Stimulated activated CD4-positive, alpha-beta T cell treated with anti-CD3 and anti-CD28 coated beads, Interleukin-4, amount 100 ng/mL, for 1 hour (primary cell): ENCODE measurements around the gene LRRC75A.
"Not testable (repeated sequence)": the region's sequence is repeated elsewhere in the genome, so short reads cannot be mapped to it uniquely, and the experiment has no call there.

Source experiments
- DNase-seq: peaks from one replicate; pipeline ENCODE4 v3.0.0-alpha.2; 2020

Gene LRRC75A

DNA sequence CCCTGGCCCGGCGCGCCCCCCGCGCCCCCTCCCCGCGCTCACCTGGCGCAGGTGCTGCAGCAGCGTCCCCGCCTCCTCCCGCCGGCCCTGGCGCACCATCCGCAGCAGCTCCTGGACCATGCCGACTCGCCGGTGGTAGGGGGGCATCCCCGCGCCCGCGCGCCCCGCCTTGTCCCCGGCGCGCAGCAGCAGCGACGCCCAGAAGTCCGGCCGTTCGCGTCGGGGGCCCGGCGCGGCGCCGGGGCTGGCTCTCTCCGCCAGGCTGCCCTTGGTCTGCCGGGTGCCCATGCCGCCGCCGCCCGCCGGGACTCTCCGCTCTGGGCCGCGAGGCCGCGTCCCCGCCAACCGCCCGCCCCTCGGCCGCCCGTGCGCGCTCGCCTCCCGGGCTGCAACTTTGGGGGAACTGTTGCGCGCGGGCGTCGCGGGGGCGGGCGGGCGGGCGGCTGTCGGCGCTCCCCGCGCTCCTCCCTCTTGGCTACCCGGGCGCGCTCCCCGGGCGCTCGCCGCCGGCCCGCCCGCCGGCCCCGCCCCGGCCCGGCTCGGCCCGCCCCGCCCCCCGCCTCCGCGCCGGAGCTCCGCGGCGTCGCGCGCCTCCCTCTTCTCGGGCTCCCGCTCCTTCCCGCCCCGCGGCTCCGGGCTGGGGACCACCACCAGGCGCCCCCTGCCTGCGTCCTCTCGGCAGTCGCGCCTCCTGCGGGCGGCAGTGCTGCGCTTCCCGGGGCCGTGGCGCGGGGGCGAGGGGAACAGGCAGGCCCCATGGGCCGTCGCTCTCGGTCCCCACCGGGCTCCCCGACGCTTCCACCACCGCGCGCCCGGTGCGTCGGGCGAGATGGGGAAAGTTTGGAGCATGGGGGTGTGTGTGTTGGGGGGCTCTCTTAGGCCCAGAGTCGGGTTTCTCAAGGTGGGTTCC lies at the start of gene LRRC75A:
TSS of gene LRRC75A (minus strand) at position 491 of the 910 bp plus-strand sequence. CDS start at position 288, 203 bp downstream.
- DNase-seq: peak; percentile 58

DNA sequence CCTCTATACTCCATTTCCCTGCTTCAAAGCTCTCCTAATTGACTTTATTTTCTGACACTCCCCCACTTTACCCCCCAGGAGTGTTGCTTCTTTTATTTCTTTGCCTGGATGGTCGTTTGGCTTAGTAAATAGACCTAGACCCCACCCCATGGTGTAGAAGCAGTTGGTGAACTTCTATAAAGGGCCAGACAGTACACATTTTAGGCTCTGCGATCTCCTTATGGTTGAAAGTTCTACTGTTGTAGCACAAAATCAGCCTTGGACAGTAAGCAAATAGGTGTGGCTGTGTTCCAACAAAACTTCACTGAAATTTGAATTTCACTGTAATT lies 45.1 kb upstream of the LRRC75A start:
- DNase-seq: no peak

DNA sequence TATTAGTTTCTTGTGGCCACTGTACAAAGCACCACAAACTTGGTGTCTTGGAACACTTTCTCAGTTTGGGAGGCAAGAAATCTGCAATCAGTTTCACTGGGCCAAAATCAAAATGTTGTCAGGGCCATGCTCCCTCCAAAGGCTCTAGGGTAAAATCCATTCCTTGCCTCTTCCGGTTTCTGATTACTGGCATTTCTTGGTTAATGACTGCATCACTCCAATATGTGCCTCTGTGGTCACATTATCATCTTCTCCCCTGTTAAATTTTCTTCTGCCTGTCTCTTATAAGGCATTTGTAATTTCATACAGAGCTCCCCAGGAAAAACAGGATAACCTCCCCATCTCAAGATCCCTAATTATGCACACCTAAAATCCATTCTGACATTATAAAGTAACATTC lies 42.2 kb upstream of the LRRC75A start:
- DNase-seq: no peak

DNA sequence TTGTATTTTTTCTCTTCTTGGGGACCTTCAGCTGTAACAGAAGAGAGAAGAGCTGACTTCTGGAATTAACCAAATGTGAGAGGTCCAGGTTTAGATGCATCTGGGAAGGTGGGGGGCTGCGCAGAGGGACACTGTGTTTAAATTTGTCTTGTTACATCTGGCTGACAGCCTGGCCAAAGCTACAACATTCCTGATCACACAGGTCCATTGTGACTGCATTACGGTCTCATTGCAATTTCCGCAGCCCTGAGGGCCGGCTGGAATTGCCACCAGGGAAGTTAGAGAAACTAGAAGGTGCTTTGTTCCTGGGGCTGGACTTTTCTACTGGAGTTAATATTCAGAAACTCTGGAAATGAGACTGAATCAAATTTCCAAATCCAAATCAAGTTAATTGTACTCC lies 37.9 kb upstream of the LRRC75A start:
- DNase-seq: no peak

- no peak for DNase-seq
Measured at GRCh38 chr17:16527298-16527697, 35.3 kb upstream of the LRRC75A start.

DNA sequence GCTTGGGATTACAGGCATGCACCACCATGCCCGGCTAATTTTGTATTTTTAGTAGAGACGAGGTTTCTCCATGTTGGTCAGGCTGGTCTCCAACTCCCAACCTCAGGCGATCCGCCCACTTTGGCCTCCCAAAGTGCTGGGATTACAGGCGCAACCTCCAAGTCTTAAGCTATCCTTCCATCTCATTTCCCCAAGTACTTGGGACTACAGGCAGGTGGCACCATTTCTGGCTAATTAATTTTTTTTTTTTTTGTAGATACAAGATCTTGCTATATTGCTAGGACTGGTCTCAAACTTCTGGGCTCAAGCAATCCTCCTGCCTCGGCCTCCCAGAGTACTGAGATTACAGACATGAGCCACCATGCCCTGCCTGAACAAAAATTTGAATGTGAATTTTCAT lies 33.6 kb upstream of the LRRC75A start:
- not testable (repeated sequence) for DNase-seq

DNA sequence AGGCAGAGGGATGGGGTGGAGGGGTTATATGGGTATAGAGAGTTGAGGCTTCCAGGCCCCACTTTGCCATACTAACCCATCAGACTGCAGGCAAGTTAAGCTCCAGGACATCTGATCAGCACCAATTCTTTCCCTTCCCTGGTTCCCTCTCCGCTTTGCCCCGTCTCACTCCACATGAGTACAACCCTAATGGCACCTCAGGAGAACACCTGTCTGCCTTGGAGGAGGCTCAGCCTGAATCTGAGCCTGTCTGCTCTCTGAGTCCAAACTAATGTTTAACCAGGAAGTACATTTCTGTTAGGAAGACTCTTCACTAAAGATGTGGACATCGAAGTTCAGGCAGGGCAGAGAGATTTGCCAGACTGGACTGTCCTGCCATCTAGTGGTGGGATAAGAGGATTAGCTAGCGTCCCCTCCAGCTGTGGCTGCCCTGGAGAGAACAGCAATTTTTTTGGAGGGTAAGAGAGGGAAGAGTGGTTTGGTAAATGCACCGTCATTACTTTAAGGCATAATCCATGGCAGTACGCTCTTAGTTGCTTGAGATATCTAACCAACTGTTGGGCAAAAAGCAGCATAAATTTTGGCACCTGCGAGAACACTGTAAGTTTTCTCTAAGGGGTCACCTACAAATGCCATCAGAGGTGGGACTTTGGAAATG lies 29.2 kb upstream of the LRRC75A start:
- DNase-seq: peak; percentile 46

DNA sequence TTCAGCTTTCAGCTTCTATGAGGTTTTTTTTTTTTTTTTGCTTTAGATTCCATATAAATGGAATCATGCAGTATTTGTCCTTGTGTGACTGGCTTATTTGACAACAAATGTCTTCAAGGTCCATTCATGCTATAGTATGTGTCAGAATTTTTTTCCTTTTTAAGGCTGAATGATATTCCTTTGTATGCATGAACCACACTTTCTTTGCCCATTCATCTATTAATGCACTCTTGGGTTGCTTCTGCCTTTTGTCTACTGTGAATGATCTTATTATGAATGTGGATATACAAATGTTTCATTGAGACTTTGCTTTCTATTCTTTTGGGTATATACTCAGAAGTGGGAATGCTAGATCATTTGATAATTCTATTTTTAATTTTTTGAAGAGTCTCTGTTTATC lies 27.0 kb upstream of the LRRC75A start:
- DNase-seq: no peak

DNA sequence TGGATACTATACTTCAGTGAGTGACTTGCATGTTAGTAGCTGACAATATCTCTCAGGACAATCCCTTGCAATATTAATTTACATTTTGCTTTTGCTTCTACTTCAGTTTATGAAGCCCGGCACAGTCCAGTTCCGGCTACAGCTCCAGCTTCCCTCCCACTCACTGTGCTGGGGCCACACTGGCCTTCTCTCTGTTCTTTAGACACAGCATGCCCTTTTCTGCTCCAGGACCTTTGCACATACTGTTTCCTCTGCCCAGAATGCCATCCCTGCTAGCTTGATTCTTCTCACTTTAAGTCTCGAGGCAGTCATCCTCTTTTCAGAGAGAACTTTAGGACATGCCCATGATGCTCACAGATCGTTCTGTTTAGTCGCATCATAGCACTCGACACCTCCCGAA lies 25.5 kb upstream of the LRRC75A start:
- DNase-seq: no peak

DNA sequence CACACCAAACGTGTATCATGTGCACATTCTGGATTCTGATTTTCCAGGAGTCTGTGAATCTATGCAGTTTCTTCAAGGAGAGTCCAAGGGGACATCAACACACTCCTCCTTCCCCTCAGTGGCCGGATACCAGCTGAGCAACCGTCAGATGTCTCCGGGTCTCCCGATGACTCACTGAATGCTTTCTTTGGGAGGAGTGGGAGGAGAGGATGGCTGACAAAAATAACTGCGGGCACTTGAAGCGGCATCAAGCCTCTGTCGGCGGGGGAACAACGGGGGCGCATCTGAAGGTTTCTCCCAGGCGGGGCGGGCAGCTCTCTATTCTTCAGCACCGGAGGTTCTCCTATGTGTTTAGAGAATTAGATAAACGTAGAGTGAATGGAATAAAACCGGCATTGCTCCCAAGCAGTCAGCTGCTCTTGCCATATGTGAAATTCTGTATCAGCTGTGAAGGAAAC lies 24.6 kb upstream of the LRRC75A start:
- DNase-seq: no peak

GRCh38 chr17:16515933-16516332 lies 23.9 kb upstream of the LRRC75A start:
- no peak for DNase-seq

DNA sequence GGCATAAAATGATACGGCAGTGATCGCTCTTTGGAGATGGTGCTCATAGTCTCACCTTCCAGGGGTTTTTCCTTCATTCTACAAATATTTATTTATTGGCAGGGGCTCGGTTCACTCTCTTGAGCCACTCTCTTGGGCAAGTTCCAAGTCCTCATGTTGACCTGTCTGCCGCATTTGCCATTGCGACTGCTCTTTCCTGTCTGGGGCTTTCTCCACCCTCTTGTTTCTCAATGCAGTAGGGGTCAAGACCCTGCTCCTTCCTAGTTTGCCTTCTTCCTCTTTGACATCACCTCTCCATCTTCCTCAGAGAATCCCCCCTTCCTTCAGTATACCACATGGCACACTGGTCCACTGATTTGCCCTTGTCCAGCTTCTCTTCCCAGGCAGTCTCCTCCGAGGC lies 21.9 kb upstream of the LRRC75A start:
- DNase-seq: no peak

DNA sequence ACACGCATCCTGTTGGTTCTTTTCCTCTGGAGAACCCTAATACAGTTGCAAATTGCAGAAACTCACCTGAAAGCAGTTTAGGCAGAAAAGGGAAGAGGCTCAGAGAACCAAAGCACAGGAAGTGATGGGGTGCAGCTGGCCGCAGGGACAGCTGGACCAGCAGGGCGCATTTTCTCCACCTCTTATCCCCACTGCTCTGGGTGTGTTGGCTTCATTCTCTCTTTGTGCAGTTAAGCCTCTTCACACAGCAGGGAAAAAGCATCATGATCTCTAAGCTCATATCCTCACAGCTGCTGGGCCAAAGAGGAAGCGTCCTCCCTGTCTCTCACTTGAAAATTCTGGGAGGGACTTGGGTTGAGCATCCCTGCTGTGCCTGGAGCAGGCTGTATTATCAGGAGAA lies 20.0 kb upstream of the LRRC75A start:
- no peak for DNase-seq

DNA sequence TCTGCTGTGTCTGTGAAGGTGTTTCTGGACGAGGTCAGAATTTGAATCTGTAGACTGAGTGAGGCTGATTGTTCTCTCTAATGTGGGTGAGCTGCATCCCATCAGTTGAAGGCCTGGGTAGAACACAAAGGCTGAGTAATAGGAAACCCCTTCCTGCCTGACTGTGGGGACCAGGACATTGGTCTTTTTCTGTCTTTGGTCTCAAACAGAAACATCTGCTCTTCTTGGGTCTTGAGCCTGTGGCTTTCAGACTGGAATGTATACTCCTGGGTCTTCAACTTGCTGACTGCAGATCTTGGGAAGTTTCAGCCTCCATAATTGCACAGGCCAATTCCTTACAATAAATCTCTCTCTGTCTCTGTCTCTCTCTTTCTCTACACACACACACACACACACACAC lies 19.6 kb upstream of the LRRC75A start:
- no peak for DNase-seq

DNA sequence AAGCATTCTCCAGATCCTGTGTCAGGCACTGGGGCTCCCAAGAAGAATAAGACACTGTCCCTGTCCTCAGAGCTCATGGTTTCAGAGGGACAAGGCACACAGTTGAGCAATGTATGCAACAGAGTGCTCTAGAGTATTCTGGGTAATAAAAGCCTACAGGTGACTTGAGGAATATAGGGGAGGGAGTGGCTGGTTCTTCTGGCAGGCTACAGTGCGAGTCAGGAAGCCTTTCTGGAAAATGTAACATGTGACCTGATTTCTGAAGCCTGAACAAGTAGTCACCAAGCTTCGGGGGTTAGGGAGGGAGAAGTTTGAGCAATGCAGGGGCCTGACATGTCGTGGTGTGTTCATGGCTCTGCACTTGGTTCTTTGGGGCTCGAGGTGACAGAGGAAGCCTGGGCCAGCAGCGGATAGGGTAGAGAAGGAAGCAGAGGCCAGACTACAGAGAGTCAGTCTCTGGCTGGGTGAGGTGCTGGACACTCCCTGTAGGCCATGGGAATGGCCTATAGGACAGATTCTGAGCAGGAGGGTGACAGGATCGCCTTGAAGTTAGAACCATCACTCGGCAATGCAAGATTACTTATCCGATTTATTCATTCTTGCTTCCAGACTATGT lies 16.0 kb upstream of the LRRC75A start:
- no peak for DNase-seq

GRCh38 chr17:16506188-16506587 lies 14.2 kb upstream of the LRRC75A start:
- no peak for DNase-seq

DNA sequence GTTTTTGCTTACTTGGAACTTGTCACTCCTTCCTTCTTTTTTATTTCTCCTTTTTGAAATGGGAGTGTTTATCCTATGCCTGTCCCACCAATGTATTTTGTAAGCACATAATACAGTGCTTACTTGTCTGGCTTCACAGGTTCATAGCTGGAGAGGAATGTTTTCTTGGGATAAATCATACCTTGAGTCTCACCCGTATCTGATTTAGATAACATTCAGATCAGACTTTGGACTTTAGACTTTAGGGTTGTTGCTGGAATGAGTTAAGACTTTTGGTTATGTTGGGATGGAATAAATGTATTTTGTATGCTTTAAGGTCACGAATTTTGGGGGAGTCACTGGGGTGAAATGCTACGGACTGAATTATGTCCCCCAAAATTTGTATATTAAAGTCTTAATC lies 13.0 kb upstream of the LRRC75A start:
- no peak for DNase-seq

- DNase-seq: no peak
Measured at GRCh38 chr17:16496820-16497489, 5.0 kb upstream of the LRRC75A start.

GRCh38 chr17:16495980-16496819 lies 4.2 kb upstream of the LRRC75A start:
- no peak for DNase-seq

DNA sequence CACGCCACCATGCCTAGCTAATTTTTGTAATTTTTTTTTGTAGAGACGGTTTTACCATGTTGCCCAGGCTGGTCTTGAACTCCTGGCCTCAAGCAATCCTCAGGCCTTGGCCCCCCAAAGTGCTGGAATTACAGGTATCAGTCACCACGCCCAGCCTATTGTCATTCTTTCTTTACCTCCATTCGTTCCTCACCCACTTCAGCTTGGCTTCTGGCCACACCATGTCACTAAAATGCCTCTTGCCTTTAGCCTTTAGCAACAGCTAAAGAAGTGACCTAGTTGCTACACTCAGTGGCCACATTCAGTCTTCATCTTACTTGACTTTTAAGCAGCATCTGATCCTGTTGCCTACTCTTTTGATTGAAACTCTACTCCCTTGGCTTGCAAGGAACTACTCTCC lies 3.6 kb upstream of the LRRC75A start:
- DNase-seq: no peak

DNA sequence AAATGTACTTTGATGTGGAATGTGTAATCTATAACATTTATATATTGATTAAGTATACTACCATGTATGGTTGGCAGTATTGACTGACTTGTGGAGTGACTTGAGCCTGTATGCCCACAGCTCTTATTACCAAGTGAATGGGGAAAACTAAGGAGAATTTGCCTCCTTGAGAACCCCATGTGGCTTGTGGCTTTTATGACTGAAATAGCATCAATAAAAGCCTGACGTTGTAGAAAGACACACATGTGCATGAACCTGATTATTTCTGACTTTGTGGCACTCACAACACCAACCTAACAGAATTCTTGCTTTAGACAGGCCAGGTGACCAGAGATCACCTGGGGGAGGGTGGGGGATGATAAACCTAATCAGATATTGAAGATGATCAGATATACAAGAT lies 2.1 kb upstream of the LRRC75A start:
- no peak for DNase-seq

- no peak for DNase-seq
Measured at GRCh38 chr17:16493531-16494046, 1.6 kb upstream of the LRRC75A start.
